Suprapubic skin (tissue), 3 donors: ENCODE measurements around the gene ACP4.
"Not testable (repeated sequence)": the region's sequence is repeated elsewhere in the genome, so short reads cannot be mapped to it uniquely, and the experiment has no call there.

Source experiments
- POLR2A ChIP-seq, 2 donors: fragments of 450-650 bp; IDR thresholded peaks; one replicate each; pipeline ENCODE4 v1.6.1; 2017; ENCODE audit warnings: antibody characterized with exemption in 2 of 2, mild to moderate bottlenecking in 2 of 2, moderate library complexity in 2 of 2
- TF ChIP-seq, protein P1 (sequence below), 2 donors: fragments of 200-600 bp in 1 of 2; fragments of 450-650 bp in 1 of 2; sonication (generic) in 1 of 2; IDR thresholded peaks; one replicate each; pipeline ENCODE4 v1.5.1; 2016 to 2019; ENCODE audit warnings: antibody characterized with exemption in 2 of 2, mild to moderate bottlenecking in 1 of 2, moderate library complexity in 1 of 2

DNA sequence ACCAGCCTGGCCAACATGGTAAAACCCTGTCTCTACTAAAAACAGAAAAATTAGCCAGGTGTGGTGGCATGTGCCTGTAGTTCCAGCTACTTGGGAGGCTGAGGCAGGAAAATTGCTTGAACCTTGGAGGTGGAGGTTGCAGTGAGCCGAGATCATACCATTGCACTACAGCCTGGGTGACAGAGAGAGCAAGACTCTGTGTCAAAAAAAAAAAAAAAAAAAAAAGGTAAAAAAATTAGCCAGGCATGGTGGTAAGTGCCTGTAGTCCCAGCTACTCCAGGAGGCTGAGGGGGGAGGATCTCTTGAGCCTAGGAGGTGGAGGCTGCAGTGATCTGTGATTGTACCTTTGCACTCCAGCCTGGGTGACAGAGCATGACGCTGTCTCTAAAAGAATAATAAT lies 20.1 kb upstream of the ACP4 start, which contains the start of gene GPR32:
- TF ChIP-seq, protein P1, sequence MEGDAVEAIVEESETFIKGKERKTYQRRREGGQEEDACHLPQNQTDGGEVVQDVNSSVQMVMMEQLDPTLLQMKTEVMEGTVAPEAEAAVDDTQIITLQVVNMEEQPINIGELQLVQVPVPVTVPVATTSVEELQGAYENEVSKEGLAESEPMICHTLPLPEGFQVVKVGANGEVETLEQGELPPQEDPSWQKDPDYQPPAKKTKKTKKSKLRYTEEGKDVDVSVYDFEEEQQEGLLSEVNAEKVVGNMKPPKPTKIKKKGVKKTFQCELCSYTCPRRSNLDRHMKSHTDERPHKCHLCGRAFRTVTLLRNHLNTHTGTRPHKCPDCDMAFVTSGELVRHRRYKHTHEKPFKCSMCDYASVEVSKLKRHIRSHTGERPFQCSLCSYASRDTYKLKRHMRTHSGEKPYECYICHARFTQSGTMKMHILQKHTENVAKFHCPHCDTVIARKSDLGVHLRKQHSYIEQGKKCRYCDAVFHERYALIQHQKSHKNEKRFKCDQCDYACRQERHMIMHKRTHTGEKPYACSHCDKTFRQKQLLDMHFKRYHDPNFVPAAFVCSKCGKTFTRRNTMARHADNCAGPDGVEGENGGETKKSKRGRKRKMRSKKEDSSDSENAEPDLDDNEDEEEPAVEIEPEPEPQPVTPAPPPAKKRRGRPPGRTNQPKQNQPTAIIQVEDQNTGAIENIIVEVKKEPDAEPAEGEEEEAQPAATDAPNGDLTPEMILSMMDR (IDR thresholded peaks at IDR 0.05): not testable (repeated sequence)
- TF ChIP-seq POLR2A (IDR thresholded peaks at IDR 0.05): not testable (repeated sequence)
